ENCODE data around the gene CAPN5. TPM values are rescaled to one million over a fixed set of nuclear protein-coding genes. Genes with fewer than 3 reads are reported as not detected.

The CAPN5 gene
- total RNA-seq, 3 donors from 2014 or later: 2.8 to 6.1 (median 3.6) TPM

DNA sequence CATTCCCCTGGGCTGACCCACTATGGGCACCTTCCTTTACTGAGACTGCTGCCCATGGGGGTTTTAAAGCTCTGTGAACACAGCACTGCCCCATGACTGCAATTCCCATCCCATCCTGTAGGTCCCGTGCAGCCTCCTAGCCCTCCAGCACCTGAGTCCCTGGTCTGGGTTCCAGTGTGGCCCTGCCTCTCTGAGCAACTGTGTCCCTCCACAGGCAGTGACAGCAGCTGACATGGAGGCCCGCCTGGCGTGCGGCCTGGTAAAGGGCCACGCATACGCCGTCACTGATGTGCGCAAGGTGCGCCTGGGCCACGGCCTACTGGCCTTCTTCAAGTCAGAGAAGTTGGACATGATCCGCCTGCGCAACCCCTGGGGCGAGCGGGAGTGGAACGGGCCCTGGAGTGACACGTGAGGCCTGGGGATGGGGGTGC, 48.4 kb downstream of the CAPN5 start:
- Histone ChIP-seq H3K36me3 (no peaks in the 10 kb centered on the region), H3K27me3 (no peaks in the 10 kb centered on the region), H3K4me3 (no peak overlapping the region), H3K4me1 (no peaks in the 10 kb centered on the region), H3K27ac (no peak overlapping the region), H3K9me3 (no peaks in the 10 kb centered on the region)
- intact Hi-C loops (cut with DNase I; ENCODE audit: low total_unique reads): no loop called here
- DNase-seq (ENCODE audit: low spot score in 2 of 2): no peak
- TF ChIP-seq POLR2AphosphoS5 (IDR thresholded peaks at IDR 0.05) (no peak), POLR2A (IDR thresholded peaks at IDR 0.05) (no peak), CTCF (IDR thresholded peaks at IDR 0.05) (no peak)

DNA sequence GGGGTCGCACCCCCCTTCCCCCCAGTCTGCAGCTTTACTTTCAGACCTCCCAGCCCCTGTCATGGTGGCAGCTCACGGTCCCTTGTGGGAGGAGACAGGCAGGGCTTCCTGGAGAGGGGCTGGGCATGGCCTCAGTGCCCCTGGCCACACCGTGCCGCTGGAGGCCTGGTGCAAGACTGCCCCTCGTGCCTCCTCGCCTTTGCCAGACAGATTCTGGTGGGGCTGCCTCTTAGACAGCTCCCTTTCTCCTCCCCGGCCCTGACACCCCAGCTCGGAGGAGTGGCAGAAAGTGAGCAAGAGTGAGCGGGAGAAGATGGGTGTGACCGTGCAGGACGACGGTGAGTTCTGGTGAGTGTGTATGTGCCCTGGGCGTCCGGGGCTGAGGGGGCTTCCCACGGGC, 49.2 kb downstream of the CAPN5 start:
- Histone ChIP-seq H3K4me1 (no peaks in the 10 kb centered on the region), H3K27me3 (no peaks in the 10 kb centered on the region), H3K9me3 (no peaks in the 10 kb centered on the region), H3K36me3 (no peaks in the 10 kb centered on the region), H3K4me3 (no peak overlapping the region), H3K27ac (no peak overlapping the region)
- no peak for DNase-seq (ENCODE audit: low spot score in 2 of 2)
- TF ChIP-seq CTCF (IDR thresholded peaks at IDR 0.05): no peak
- no peak for TF ChIP-seq POLR2AphosphoS5 (IDR thresholded peaks at IDR 0.05)
- no peak for TF ChIP-seq POLR2A (IDR thresholded peaks at IDR 0.05)
- intact Hi-C loops (cut with DNase I; ENCODE audit: low total_unique reads): no loop called here

- TF ChIP-seq CTCF (IDR thresholded peaks at IDR 0.05) (no peak), POLR2AphosphoS5 (IDR thresholded peaks at IDR 0.05) (no peak), POLR2A (IDR thresholded peaks at IDR 0.05) (no peak)
- no peak overlapping the region for H3K4me3 ChIP-seq
- no peaks in the 10 kb centered on the region for H3K36me3 ChIP-seq
- H3K9me3 ChIP-seq: no peaks in the 10 kb centered on the region
- no peaks in the 10 kb centered on the region for H3K27me3 ChIP-seq
- no peak for DNase-seq (ENCODE audit: low spot score in 2 of 2)
- no peaks in the 10 kb centered on the region for H3K4me1 ChIP-seq
- intact Hi-C loops (cut with DNase I; ENCODE audit: low total_unique reads): no loop called here
- H3K27ac ChIP-seq: no peak overlapping the region
Measured at GRCh38 chr11:77117492-77117891, 50.7 kb downstream of the CAPN5 start.

DNA sequence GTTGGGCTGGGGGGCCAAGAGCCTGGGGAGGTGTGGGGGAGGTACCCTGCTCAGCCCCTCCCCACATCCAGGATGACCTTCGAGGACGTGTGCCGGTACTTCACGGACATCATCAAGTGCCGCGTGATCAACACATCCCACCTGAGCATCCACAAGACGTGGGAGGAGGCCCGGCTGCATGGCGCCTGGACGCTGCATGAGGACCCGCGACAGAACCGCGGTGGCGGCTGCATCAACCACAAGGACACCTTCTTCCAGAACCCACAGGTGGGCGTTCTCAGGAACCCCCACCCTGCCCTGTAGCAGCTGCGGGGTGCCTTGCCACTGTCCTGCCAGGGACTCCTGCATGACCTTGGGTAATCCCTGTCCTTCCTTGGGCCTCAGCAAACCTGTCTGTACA, 51.3 kb downstream of the CAPN5 start:
- Histone ChIP-seq H3K4me3 (no peak overlapping the region), H3K4me1 (no peaks in the 10 kb centered on the region), H3K27me3 (no peaks in the 10 kb centered on the region), H3K36me3 (no peaks in the 10 kb centered on the region), H3K9me3 (no peaks in the 10 kb centered on the region), H3K27ac (no peak overlapping the region)
- intact Hi-C loops (cut with DNase I; ENCODE audit: low total_unique reads): no loop called here
- TF ChIP-seq POLR2AphosphoS5 (IDR thresholded peaks at IDR 0.05) (no peak), POLR2A (IDR thresholded peaks at IDR 0.05) (no peak), CTCF (IDR thresholded peaks at IDR 0.05) (no peak)
- DNase-seq (ENCODE audit: low spot score in 2 of 2): no peak

DNA sequence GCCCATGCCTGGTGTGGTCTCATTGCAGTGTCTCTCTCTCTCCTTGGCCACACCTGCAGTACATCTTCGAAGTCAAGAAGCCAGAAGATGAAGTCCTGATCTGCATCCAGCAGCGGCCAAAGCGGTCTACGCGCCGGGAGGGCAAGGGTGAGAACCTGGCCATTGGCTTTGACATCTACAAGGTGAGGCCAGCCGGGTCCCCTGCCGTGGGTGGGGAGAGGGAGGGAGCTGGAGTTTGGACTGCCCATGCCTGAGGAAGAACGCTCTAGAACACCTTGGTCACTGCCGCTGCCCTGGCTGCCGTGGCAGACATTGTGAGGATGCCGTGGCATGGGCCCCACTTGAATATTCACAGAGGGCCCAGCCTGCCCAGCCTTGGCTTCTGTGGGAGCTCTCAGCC, 52.2 kb downstream of the CAPN5 start:
- no peaks in the 10 kb centered on the region for H3K4me1 ChIP-seq
- no peak overlapping the region for H3K4me3 ChIP-seq
- H3K27me3 ChIP-seq: no peaks in the 10 kb centered on the region
- DNase-seq (ENCODE audit: low spot score in 2 of 2): no peak
- no peaks in the 10 kb centered on the region for H3K9me3 ChIP-seq
- H3K27ac ChIP-seq: no peak overlapping the region
- TF ChIP-seq CTCF (IDR thresholded peaks at IDR 0.05): no peak
- H3K36me3 ChIP-seq: no peaks in the 10 kb centered on the region
- intact Hi-C loops (cut with DNase I; ENCODE audit: low total_unique reads): no loop called here
